NCI-H345 treated with DMSO at 0.1 percent for 48 hours (cell line): ENCODE data around the gene TGFBR1.
"Not testable (repeated sequence)": the region's sequence is repeated elsewhere in the genome, so short reads cannot be mapped to it uniquely, and the experiment has no call there.

Source experiments
- DNase-seq: peaks from one replicate; lab custom pipeline; 2025; ENCODE audit not compliant: unreplicated experiment; lab: John Stamatoyannopoulos, UW

Gene TGFBR1

GRCh38 chr9:99184475-99185347, 79.8 kb downstream of the TGFBR1 start:
- DNase-seq = peak; percentile 86

GRCh38 chr9:99185348-99185632, 80.4 kb downstream of the TGFBR1 start:
- DNase-seq = no peak

- no peak for DNase-seq
Observed at GRCh38 chr9:99185934-99186333, 81.0 kb downstream of the TGFBR1 start.

- no peak for DNase-seq
Observed at GRCh38 chr9:99187311-99187710, 82.4 kb downstream of the TGFBR1 start.

- DNase-seq = no peak
Observed at GRCh38 chr9:99189186-99189585, 84.3 kb downstream of the TGFBR1 start.

GRCh38 chr9:99189887-99190596, 85.1 kb downstream of the TGFBR1 start:
- DNase-seq = no peak

GRCh38 chr9:99190597-99191283, 85.8 kb downstream of the TGFBR1 start:
- no peak for DNase-seq

- no peak for DNase-seq
Observed at GRCh38 chr9:99192786-99193465, 88.0 kb downstream of the TGFBR1 start.

- DNase-seq = no peak
Observed at GRCh38 chr9:99193466-99193821, 88.5 kb downstream of the TGFBR1 start.

GRCh38 chr9:99196484-99196883, 91.6 kb downstream of the TGFBR1 start:
- not testable (repeated sequence) for DNase-seq

GRCh38 chr9:99197124-99197630, 92.3 kb downstream of the TGFBR1 start:
- no peak for DNase-seq

- DNase-seq = no peak
Observed at GRCh38 chr9:99197987-99198386, 93.1 kb downstream of the TGFBR1 start.

- DNase-seq = peak; percentile 15
Observed at GRCh38 chr9:99199938-99200539, 95.1 kb downstream of the TGFBR1 start.

GRCh38 chr9:99201603-99202002, 96.7 kb downstream of the TGFBR1 start:
- no peak for DNase-seq
